GM10248 (cell line): ENCODE results near the gene IL25.
"Not testable (repeated sequence)": the region's sequence is repeated elsewhere in the genome, so short reads cannot be mapped to it uniquely, and the experiment has no call there.

Experiments used
- CTCF ChIA-PET: fragments of 300-600 bp; sonication (Branson Sonifier 250); formaldehyde crosslinking; extraction: SDS; loops from one replicate; lab custom pipeline; 2021; ENCODE audit warnings: antibody characterized with exemption; lab: Yijun Ruan, JAX
- POLR2A ChIA-PET: fragments of 350-650 bp; sonication (Branson Sonifier 250); formaldehyde crosslinking; extraction: SDS; loops from one replicate; lab custom pipeline; 2020; ENCODE audit warnings: antibody characterized with exemption; lab: Yijun Ruan, JAX
- DNase-seq: peaks from one replicate; pipeline ENCODE4 v3.0.0; 2012; ENCODE audit errors: extremely low spot score
- CTCF ChIP-seq: IDR thresholded peaks from 2 replicates; pipeline ENCODE4 v1.5.1; 2012; ENCODE audit warnings: mild to moderate bottlenecking, low read depth; ENCODE audit errors: extremely low read depth, missing control alignments, control extremely low read depth

The IL25 gene

DNA sequence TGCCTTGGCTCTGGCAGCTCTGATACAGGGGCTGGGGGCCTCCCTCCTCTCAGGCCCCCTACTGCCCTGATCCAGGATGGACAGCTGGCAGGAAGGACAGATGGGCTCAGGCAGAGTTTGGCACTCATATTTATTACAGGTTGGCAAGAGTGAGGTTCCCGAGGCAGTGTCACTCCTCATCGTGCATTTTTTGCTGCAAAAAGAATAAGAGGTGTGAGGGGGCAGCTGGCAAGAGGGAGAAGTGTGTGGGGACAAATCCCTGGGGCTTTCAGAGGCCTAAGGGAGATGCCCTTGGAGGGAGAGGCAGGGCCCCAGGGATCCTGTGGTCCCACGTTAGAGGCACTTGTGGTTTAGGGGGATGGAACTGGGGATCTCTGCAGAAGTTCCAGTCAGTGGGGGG, 9.3 kb downstream of the IL25 start:
- no peak for TF ChIP-seq CTCF
- no peak for DNase-seq
- ChIA-PET CTCF (interaction anchor here (0.7 to 5.5 kb wide), 10 partner anchors 9 to 260 kb away, joined by 3 to 54 read pairs (median 6); partner anchors contain the start of gene IL25), POLR2A (no interaction called here)

- no peak for DNase-seq
- TF ChIP-seq CTCF: no peak
- POLR2A ChIA-PET: interaction anchor here (1.1 kb wide), 1 partner anchor 97 kb away, joined by 3 read pairs; the partner anchor contains the start of gene HOMEZ
- CTCF ChIA-PET: interaction anchor here (0.7 to 3.5 kb wide), 11 partner anchors 8 to 261 kb away, joined by 3 to 34 read pairs (median 5); partner anchors contain the start of gene IL25
These were observed 9.7 kb downstream of the IL25 start for GRCh38 chr14:23382276-23382675.

- no peak for DNase-seq
- CTCF ChIA-PET: interaction anchor here (0.7 to 1.8 kb wide), 13 partner anchors 8 to 262 kb away, joined by 3 to 10 read pairs (median 4); partner anchors contain the start of gene IL25
- no peak for TF ChIP-seq CTCF
- POLR2A ChIA-PET: interaction anchor here (1.1 kb wide), 1 partner anchor 97 kb away, joined by 3 read pairs; the partner anchor contains the start of gene HOMEZ
These were observed 10.3 kb downstream of the IL25 start for GRCh38 chr14:23382731-23383440.

GRCh38 chr14:23384364-23385080, 11.9 kb downstream of the IL25 start:
- no peak for TF ChIP-seq CTCF
- no peak for DNase-seq
- CTCF ChIA-PET: interaction anchor here (1.5 to 1.8 kb wide), 2 partner anchors 39 to 120 kb away, joined by 4 to 7 read pairs; no protein-coding TSS in a partner anchor
- POLR2A ChIA-PET: no interaction called here

DNA sequence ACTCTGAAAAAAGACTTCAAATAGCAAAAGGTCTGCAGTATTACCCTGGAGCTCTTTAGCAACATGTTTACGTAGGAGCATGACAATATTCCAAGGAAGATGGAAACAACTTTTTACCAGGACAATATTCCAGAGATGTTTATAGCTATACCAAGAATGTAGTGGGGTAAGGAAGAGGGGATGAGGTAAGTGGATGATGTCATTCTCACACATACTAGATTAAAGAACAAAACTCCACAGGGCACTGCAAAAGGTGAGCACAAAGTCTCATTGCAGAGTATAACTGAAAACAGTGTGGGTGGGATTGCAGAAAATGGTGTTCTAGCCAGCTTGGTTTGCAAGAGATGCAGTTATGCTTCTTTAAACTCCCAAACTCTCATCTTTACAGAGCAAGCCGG, 12.6 kb downstream of the IL25 start:
- ChIA-PET CTCF (no interaction called here), POLR2A (no interaction called here)
- DNase-seq: no peak
- TF ChIP-seq CTCF: no peak

- ChIA-PET CTCF (no interaction called here), POLR2A (no interaction called here)
- no peak for DNase-seq
- no peak for TF ChIP-seq CTCF
These were observed 13.1 kb downstream of the IL25 start for GRCh38 chr14:23385642-23386265.

DNA sequence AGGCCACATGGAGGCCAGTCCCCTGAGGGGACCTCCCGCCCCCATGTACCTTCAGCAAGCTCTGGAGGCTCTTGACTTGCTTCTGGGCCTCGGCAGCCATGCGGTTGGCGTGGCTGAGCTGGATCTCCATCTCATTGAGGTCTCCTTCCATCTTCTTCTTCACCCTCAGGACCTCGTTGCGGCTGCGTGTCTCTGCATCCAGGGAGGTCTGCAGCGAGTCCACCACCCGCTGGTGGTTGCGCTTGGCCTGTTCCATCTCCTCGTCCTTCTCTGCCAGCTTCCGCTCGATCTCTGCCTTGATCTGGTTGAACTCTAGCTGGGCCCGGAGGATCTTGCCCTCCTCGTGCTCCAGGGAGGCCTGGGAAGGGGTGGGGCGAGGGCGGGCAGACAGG, 13.7 kb downstream of the IL25 start:
- DNase-seq, POLR2A ChIA-PET: not testable (repeated sequence)
- CTCF ChIA-PET: interaction anchor here (1.2 kb wide), 1 partner anchor 113 kb away, joined by 3 read pairs; no protein-coding TSS in a partner anchor
